SW480 (cell line): ENCODE results near the gene IL36B.
A peak's percentile ranks its signal among the peaks of the same experiment; 100 is the strongest.

Experiments used
- DNase-seq: peaks from one replicate; pipeline ENCODE4 v3.0.0-alpha.2; 2016; ENCODE audit warnings: low spot score

IL36B gene

GRCh38 chr2:113009622-113010021 is 43.0 kb downstream of the IL36B start:
- no peak for DNase-seq

- no peak for DNase-seq
Measured at GRCh38 chr2:113007250-113007649, 45.4 kb downstream of the IL36B start.

- DNase-seq, result no peak
Measured at GRCh38 chr2:113005030-113005509, 47.6 kb downstream of the IL36B start, which contains the start of gene IL36A. IL36A (plus strand) TSS chr2:113005459; CDS start chr2:113005872, 413 bp downstream.

DNA sequence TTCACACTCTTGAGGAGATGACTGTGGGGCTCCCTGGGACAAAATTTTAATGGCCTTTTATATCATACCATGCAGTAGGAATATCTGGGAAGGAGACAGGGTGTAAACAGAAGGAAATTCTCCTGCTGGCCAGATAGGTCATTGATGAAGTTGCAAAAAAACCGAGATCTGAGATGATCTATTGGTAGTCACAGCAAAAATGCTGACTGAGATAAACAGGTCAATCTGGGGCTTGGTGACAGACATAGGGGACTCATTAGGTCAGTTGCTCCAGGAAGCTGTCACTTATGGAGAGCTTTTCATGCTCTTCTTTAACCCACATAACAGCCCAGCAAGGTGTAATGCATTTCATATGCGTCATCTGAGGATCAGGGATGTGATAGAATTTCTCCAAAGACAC is 50.0 kb downstream of the IL36B start:
- no peak for DNase-seq

- DNase-seq, result peak; percentile 9
Measured at GRCh38 chr2:113000436-113000835, 52.2 kb downstream of the IL36B start.

- DNase-seq, result no peak
Measured at GRCh38 chr2:112997151-112997550, 55.5 kb downstream of the IL36B start.

- no peak for DNase-seq
Measured at GRCh38 chr2:112996635-112997034, 56.0 kb downstream of the IL36B start.

DNA sequence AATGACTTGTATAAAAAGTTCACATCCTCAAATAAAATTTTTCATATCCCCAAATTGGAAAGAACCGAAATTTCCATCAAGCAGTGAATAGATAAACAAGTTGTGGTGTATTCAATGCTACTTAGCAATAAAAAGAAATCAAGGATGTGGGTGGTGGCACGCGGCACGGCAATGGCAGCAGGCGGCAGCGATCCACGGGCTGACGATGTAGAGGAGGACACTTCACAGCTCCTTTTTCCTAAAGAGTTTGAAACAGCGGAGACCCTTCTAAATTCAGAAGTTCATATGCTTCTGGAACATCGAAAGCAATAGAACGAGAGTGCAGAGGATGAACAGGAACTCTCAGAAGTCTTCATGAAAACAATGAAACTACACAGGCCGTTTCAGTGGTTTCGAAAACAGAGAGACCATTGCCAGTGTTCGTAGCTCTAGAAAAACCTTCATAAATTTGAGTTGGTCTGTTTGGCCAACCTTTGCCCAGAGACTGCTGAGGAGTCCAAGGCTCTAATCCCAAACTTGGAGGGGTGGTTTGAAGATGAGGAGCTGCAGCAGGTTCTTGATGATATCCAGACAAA is 57.2 kb downstream of the IL36B start:
- DNase-seq, result no peak

DNA sequence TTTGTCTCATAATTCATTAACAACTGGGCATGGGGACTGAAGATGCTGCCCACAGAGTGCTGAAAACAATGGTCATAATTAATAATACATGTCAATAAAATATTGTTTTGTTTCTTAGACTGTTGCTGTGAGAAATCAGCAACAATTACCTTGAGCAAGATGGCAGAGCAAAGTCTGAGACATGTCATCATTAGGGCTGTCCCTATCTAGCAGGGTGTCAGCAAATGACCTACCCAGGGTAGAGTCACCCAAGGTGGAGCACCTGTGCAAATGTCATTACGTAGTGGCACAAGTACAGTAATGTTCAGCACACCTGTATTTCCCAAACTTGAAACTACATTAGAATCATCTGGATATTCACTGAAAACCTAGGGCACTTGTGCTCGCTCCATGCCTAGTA is 58.0 kb downstream of the IL36B start:
- DNase-seq, result no peak

GRCh38 chr2:112993831-112994230 is 58.8 kb downstream of the IL36B start:
- no peak for DNase-seq

- DNase-seq, result no peak
Measured at GRCh38 chr2:112989611-112990010, 63.1 kb downstream of the IL36B start.

DNA sequence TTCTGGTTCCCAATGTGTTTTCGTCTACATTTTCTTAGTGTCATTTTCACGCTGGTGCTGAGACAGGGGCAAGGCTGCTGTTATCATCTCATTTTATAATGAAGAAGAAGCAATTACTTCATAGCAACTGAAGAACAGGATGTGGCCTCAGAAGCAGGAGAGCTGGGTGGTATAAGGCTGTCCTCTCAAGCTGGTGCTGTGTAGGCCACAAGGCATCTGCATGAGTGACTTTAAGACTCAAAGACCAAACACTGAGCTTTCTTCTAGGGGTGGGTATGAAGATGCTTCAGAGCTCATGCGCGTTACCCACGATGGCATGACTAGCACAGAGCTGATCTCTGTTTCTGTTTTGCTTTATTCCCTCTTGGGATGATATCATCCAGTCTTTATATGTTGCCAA is 67.6 kb downstream of the IL36B start:
- DNase-seq, result no peak

DNA sequence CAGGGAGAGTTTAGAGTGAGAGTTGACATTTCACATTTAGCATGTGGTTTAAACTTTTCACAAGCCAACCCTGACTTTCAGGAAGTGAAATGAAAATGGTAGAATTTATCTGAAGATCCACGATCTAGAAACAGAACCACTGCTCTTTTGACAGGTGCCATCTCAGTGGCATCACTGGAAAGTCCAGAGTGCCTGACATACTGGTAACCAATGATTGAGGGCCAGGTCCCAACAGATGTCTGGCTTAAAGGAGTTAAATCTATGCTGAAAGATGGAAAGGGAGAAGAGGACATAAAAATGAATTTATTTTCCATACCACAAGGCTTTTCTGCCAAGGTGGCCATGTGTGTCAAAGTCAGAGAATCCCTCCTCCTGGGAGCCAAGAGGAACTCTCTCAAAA is 72.1 kb downstream of the IL36B start:
- no peak for DNase-seq

DNA sequence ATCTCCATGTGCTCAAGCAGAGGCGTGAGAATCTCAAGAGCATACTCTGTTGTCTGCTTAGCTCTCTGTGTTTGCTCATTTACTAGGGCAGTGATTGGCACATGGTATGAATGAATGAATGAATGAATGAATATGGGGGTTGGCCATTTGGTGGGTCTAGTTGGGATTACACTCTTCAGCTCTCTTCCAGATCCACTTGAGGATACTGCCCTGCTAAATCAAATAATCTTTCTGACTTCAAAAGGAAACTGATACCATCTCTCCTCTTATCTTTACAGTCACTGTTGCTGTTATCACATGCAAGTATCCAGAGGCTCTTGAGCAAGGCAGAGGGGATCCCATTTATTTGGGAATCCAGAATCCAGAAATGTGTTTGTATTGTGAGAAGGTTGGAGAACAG is 72.9 kb downstream of the IL36B start:
- no peak for DNase-seq

GRCh38 chr2:112977559-112978056 is 75.1 kb downstream of the IL36B start, which contains the start of gene IL36G:
IL36G (plus strand) TSS chr2:112978006; CDS start chr2:112978639, 633 bp downstream.
- DNase-seq, result no peak
